Keratinocyte (primary cell): ENCODE results near the gene NRG3. TPM values are rescaled to one million over a fixed set of nuclear protein-coding genes. Genes with fewer than 3 reads are reported as not detected.

ENCODE experiments used
- DNase-seq: peaks from one replicate; pipeline ENCODE4 v3.0.0-alpha.2; 2011; ENCODE audit warnings: low read depth, missing footprints, low spot score
- FAIRE-seq: peaks from 2 replicates; lab custom pipeline; 2011; peaks lifted over from hg19 to GRCh38; lab: Jason Lieb, UNC
- H2AFZ ChIP-seq: 2 replicates; pipeline ENCODE4 v1.6.0; 2012; ENCODE audit warnings: low read length, control low read depth, inconsistent platforms; ENCODE audit not compliant: control insufficient read depth
- H3K27ac ChIP-seq: 2 replicates; pipeline ENCODE4 v1.5.1; 2011; ENCODE audit warnings: low read length; ENCODE audit not compliant: control insufficient read depth, insufficient read depth
- H3K27me3 ChIP-seq: 3 replicates; pipeline ENCODE4 v1.6.0; 2011; ENCODE audit warnings: low read length; ENCODE audit not compliant: control insufficient read depth, insufficient read depth; ENCODE audit errors: extremely low read depth
- H3K36me3 ChIP-seq, 2 experiments: 2 replicates in 1 of 2; 3 replicates in 1 of 2; pipeline ENCODE4 v1.5.1; 2011; ENCODE audit warnings: low read length in 2 of 2, mild to moderate bottlenecking in 1 of 2; ENCODE audit not compliant: control insufficient read depth in 2 of 2, insufficient read depth in 2 of 2; ENCODE audit errors: extremely low read depth in 1 of 2
- H3K4me1 ChIP-seq: 3 replicates; pipeline ENCODE4 v1.5.1; 2011; ENCODE audit warnings: low read length; ENCODE audit not compliant: control insufficient read depth, insufficient read depth; ENCODE audit errors: extremely low read depth
- H3K4me2 ChIP-seq: 3 replicates; pipeline ENCODE4 v1.6.0; 2011; ENCODE audit warnings: low read depth, low read length; ENCODE audit not compliant: control insufficient read depth, insufficient read depth; ENCODE audit errors: extremely low read depth
- H3K4me3 ChIP-seq, 3 experiments: fragments of 200-600 bp in 1 of 3; sonication (generic) in 1 of 3; 2 replicates in 2 of 3; 3 replicates in 1 of 3; pipeline ENCODE4 v1.5.1; 2011 to 2016; ENCODE audit warnings: low read length in 3 of 3, mild to moderate bottlenecking in 3 of 3, control low read depth in 2 of 3, inconsistent platforms in 1 of 3, low read depth in 1 of 3, mixed read lengths in 1 of 3, mixed run types in 1 of 3, moderate library complexity in 1 of 3; ENCODE audit not compliant: control insufficient read depth in 2 of 3, insufficient read depth in 2 of 3; ENCODE audit errors: extremely low read depth in 1 of 3
- H3K79me2 ChIP-seq: 2 replicates; pipeline ENCODE4 v1.6.0; 2012; ENCODE audit warnings: low read length; ENCODE audit not compliant: control insufficient read depth, insufficient read depth
- H3K9ac ChIP-seq: 3 replicates; pipeline ENCODE4 v1.6.0; 2011; ENCODE audit warnings: low read length; ENCODE audit not compliant: control insufficient read depth, insufficient read depth; ENCODE audit errors: extremely low read depth
- H3K9me1 ChIP-seq: 3 replicates; pipeline ENCODE4 v1.6.0; 2011; ENCODE audit warnings: low read length; ENCODE audit not compliant: control insufficient read depth, insufficient read depth; ENCODE audit errors: extremely low read depth
- H3K9me3 ChIP-seq: 2 replicates; pipeline ENCODE4 v1.5.1; 2012; ENCODE audit warnings: low read depth, low read length; ENCODE audit not compliant: control insufficient read depth
- H4K20me1 ChIP-seq: 3 replicates; pipeline ENCODE4 v1.6.0; 2011; ENCODE audit warnings: low read length; ENCODE audit not compliant: control insufficient read depth, insufficient read depth; ENCODE audit errors: extremely low read depth
- EZH2 ChIP-seq: IDR thresholded peaks from one replicate; pipeline ENCODE4 v1.6.1; 2012; ENCODE audit warnings: inconsistent platforms, mild to moderate bottlenecking, low read length, moderate library complexity
- dilution Hi-C: fragments of 300-500 bp; cut with MboI; formaldehyde crosslinking; loops from one replicate; pipeline ENCODE4 v1.7.0; 2020; ENCODE audit warnings: low sequenced_read_pairs; ENCODE audit not compliant: extremely low pct_ligation_motif_present
- polyA plus RNA-seq, 5 experiments: library from polyadenylated mRNA; depleted of rRNA in 3 of 5; stranded (reverse) in 3 of 5; stranded (forward) in 1 of 5; unstranded in 1 of 5; fragments of >200 nt; gene quantifications; 1 replicate in 1 of 5; 2 replicates in 3 of 5; 3 replicates in 1 of 5; pipeline versions ENCODE4 v1.2.1 to v1.2.3, GENCODE V29; 2011 to 2012; ENCODE audit warnings: missing spikeins in 2 of 5, low read depth in 1 of 5, low replicate concordance in 1 of 5
- TF ChIP-seq, protein P1 (sequence below), 3 experiments: IDR thresholded peaks in 1 of 3; conservative IDR thresholded peaks in 1 of 3; optimal IDR thresholded peaks in 1 of 3; 2 replicates in 2 of 3; 3 replicates in 1 of 3; pipeline versions ENCODE3 to v1.5.1; 2011; ENCODE audit warnings: low read length in 3 of 3, mild to moderate bottlenecking in 3 of 3, moderate library complexity in 2 of 3, control low read depth in 1 of 3, inconsistent platforms in 1 of 3; ENCODE audit not compliant: insufficient read depth in 2 of 3; ENCODE audit errors: extremely low read depth in 1 of 3

NRG3 gene
- polyA plus RNA-seq, 1 donor (not counting 4 experiments of a cell fraction or from before 2014, with no cell fraction given), result not detected

DNA sequence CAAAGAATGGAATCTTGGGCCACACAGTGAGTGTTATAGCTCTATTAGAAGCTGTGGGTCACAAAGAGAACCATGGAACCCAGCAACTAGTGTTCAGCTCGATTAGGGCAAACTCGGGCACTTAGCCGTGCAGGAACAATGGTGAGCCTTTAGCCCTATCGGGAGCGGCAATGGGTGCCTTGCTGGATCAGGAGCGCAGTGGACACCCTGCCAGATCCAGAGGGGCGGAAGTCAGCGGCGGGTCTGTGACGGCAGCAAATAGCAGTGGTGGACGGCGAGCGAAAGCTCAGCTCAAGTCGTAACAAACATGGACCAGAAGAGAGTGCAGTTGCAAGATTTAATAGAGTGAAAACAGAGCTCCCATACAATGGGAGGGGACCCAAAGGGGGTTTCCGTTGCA is 43.9 kb upstream of the NRG3 start:
- H2AFZ ChIP-seq, result no peak overlapping the region
- no peaks in the 10 kb centered on the region for H3K9me3 ChIP-seq
- H3K4me2 ChIP-seq, result no peak overlapping the region
- no peaks in the 10 kb centered on the region for H3K9me1 ChIP-seq
- TF ChIP-seq, protein P1, sequence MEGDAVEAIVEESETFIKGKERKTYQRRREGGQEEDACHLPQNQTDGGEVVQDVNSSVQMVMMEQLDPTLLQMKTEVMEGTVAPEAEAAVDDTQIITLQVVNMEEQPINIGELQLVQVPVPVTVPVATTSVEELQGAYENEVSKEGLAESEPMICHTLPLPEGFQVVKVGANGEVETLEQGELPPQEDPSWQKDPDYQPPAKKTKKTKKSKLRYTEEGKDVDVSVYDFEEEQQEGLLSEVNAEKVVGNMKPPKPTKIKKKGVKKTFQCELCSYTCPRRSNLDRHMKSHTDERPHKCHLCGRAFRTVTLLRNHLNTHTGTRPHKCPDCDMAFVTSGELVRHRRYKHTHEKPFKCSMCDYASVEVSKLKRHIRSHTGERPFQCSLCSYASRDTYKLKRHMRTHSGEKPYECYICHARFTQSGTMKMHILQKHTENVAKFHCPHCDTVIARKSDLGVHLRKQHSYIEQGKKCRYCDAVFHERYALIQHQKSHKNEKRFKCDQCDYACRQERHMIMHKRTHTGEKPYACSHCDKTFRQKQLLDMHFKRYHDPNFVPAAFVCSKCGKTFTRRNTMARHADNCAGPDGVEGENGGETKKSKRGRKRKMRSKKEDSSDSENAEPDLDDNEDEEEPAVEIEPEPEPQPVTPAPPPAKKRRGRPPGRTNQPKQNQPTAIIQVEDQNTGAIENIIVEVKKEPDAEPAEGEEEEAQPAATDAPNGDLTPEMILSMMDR (optimal IDR thresholded peaks at IDR 0.05 in 1 of 3, IDR thresholded peaks at IDR 0.05 in 1 of 3, conservative IDR thresholded peaks at IDR 0.05 in 1 of 3; ENCODE audit: extremely low read depth in 1 of 3, insufficient read depth in 2 of 3, low read length in 3 of 3), result no peak
- TF ChIP-seq EZH2, result no peak
- no peaks in the 10 kb centered on the region for H3K36me3 ChIP-seq
- DNase-seq (no peak), FAIRE-seq (no peak)
- no peaks in the 10 kb centered on the region for H3K79me2 ChIP-seq
- H3K4me3 ChIP-seq, result no peak overlapping the region
- H3K27me3 ChIP-seq, result no peaks in the 10 kb centered on the region
- no peaks in the 10 kb centered on the region for H4K20me1 ChIP-seq
- dilution Hi-C loops, result no loop called here
- no peaks in the 10 kb centered on the region for H3K4me1 ChIP-seq
- H3K9ac ChIP-seq, result no peak overlapping the region
- H3K27ac ChIP-seq, result no peak overlapping the region

DNA sequence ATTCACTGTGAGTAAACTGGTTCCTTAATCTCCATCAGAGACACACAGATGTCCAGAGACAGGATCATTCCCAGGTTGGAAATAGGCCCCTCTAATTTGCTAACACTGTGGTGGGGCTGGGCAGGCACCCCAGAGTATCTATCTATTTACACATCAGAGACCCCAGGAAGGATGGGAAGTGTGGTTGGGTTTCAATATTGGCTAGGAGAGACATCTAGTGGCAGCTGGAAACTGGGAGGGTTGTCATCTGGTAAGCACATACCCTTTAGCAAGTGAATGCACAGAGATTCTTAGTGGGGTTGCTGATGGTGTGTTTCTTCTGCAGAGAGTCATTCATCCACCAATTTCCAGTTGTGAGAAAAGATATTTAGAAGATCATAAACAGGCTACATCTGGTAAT is 36.0 kb upstream of the NRG3 start:
- H3K27ac ChIP-seq, result no peak overlapping the region
- no peak overlapping the region for H3K4me3 ChIP-seq
- no peaks in the 10 kb centered on the region for H3K36me3 ChIP-seq
- dilution Hi-C loops, result no loop called here
- TF ChIP-seq, protein P1 (optimal IDR thresholded peaks at IDR 0.05 in 1 of 3, IDR thresholded peaks at IDR 0.05 in 1 of 3, conservative IDR thresholded peaks at IDR 0.05 in 1 of 3; ENCODE audit: extremely low read depth in 1 of 3, insufficient read depth in 2 of 3, low read length in 3 of 3), result peak in 2 of 3 experiments; percentile 7 to 8
- no peak for TF ChIP-seq EZH2
- H2AFZ ChIP-seq, result no peak overlapping the region
- no peaks in the 10 kb centered on the region for H4K20me1 ChIP-seq
- H3K4me1 ChIP-seq, result no peaks in the 10 kb centered on the region
- no peaks in the 10 kb centered on the region for H3K27me3 ChIP-seq
- no peak overlapping the region for H3K9ac ChIP-seq
- no peaks in the 10 kb centered on the region for H3K9me1 ChIP-seq
- H3K4me2 ChIP-seq, result no peak overlapping the region
- FAIRE-seq (no peak), DNase-seq (no peak)
- no peaks in the 10 kb centered on the region for H3K79me2 ChIP-seq
- H3K9me3 ChIP-seq, result no peaks in the 10 kb centered on the region
